ENCODE results near the gene PTPRH. TPM values are rescaled to one million over a fixed set of nuclear protein-coding genes. Genes with fewer than 3 reads are reported as not detected.
A peak's percentile ranks its signal among the peaks of the same experiment; 100 is the strongest.

The PTPRH gene
- total RNA-seq, 2 experiments from 2014 or later = not detected

GRCh38 chr19:55257461-55258420 is 48.4 kb upstream of the PTPRH start:
- Mint-ChIP-seq H3K4me3 (peak overlapping the region; percentile 91), H3K4me1 (ENCODE audit: low read depth) (peaks cover 53% of the 10 kb centered on the region), H3K9me3 (no peaks in the 10 kb centered on the region), H3K27ac (peak overlapping the region; percentile 96), H3K36me3 (ENCODE audit: low read depth) (peaks cover 52% of the 10 kb centered on the region), H3K27me3 (no peaks in the 10 kb centered on the region)
- TF ChIP-seq CTCF (IDR thresholded peaks at IDR 0.05) = no peak
- intact Hi-C loops (cut with DNase I, micrococcal nuclease) = loop anchor here (2.0 to 10.0 kb wide), 7 partner anchors 80 to 1055 kb away; partner anchors contain the start of genes PPP1R12C (in 1 of the 2), UBE2S (in 1 of the 2), ZNF524 (in 1 of the 2) and ZNF865 (in 1 of the 2)
- ChIA-PET POLR2A (interaction anchor here (1.0 to 5.2 kb wide), 9 partner anchors 21 to 397 kb away, joined by 3 to 79 read pairs (median 11); partner anchors contain the start of genes BRSK1, HSPBP1, KMT5C and U2AF2), CTCF (interaction anchor here (0.7 kb wide), 1 partner anchor 62 kb away, joined by 4 read pairs; no protein-coding TSS in a partner anchor)
- Histone ChIP-seq H3K27ac (ENCODE audit: low read depth in 1 of 2, low read length in 2 of 2) (peak overlapping the region; percentile 75 to 91), H3K9me3 (ENCODE audit: control insufficient read depth in 1 of 2, insufficient read depth in 1 of 2, low read length in 2 of 2) (peaks cover 0 to 5% of the 10 kb centered on the region in 2 experiments), H3K27me3 (ENCODE audit: control insufficient read depth in 1 of 2, insufficient read depth in 2 of 2, low read length in 2 of 2) (no peaks in the 10 kb centered on the region), H3K4me3 (ENCODE audit: low read length) (peak overlapping the region; percentile 76), H3K4me1 (ENCODE audit: insufficient read depth, low read length) (peaks cover 64% of the 10 kb centered on the region), H3K36me3 (ENCODE audit: insufficient read depth, low read length) (no peaks in the 10 kb centered on the region)
- no peak for ATAC-seq (ENCODE audit: poor library complexity)
- DNase-seq = peak in 5 of 14 experiments; percentile 20 to 51 (median 25)

- Histone ChIP-seq H3K36me3 (ENCODE audit: insufficient read depth, low read length) (no peaks in the 10 kb centered on the region), H3K4me3 (ENCODE audit: low read length) (peak overlapping the region; percentile 76), H3K27me3 (ENCODE audit: control insufficient read depth in 1 of 2, insufficient read depth in 2 of 2, low read length in 2 of 2) (no peaks in the 10 kb centered on the region), H3K27ac (ENCODE audit: low read depth in 1 of 2, low read length in 2 of 2) (peak overlapping the region; percentile 90 to 91), H3K9me3 (ENCODE audit: control insufficient read depth in 1 of 2, insufficient read depth in 1 of 2, low read length in 2 of 2) (no peaks in the 10 kb centered on the region), H3K4me1 (ENCODE audit: insufficient read depth, low read length) (peaks cover 74% of the 10 kb centered on the region)
- TF ChIP-seq CTCF (IDR thresholded peaks at IDR 0.05) = no peak
- peak overlapping the region; percentile 96 for H3K27ac Mint-ChIP-seq
- no peaks in the 10 kb centered on the region for H3K27me3 Mint-ChIP-seq
- DNase-seq (peak in 5 of 14 experiments; percentile 18 to 46 (median 23)), ATAC-seq (ENCODE audit: poor library complexity) (no peak)
- ChIA-PET POLR2A (interaction anchor here (1.0 to 5.2 kb wide), 7 partner anchors 23 to 398 kb away, joined by 3 to 52 read pairs (median 4); partner anchors contain the start of genes HSPBP1, KMT5C, U2AF2 and UBE2S), CTCF (interaction anchor here (0.7 kb wide), 1 partner anchor 61 kb away, joined by 4 read pairs; no protein-coding TSS in a partner anchor)
- H3K4me1 Mint-ChIP-seq (ENCODE audit: low read depth) = peaks cover 60% of the 10 kb centered on the region
- H3K36me3 Mint-ChIP-seq (ENCODE audit: low read depth) = peaks cover 49% of the 10 kb centered on the region
- intact Hi-C loops (cut with DNase I, micrococcal nuclease) = loop anchor here (5.0 to 10.0 kb wide), 6 partner anchors 80 to 1055 kb away; partner anchors contain the start of genes UBE2S (in 1 of the 2), ZNF524 (in 1 of the 2), ZNF865 (in 1 of the 2) and ZSCAN5A (in 1 of the 2)
- peak overlapping the region; percentile 91 for H3K4me3 Mint-ChIP-seq
- no peaks in the 10 kb centered on the region for H3K9me3 Mint-ChIP-seq
These were observed 47.5 kb upstream of the PTPRH start for GRCh38 chr19:55256562-55257460.

All from CD4-positive, alpha-beta T cell (primary cell).